GF-D8 (cell line): ENCODE measurements around the gene ITGB3.
"Not testable (repeated sequence)": the region's sequence is repeated elsewhere in the genome, so short reads cannot be mapped to it uniquely, and the experiment has no call there.

ENCODE experiments used
- DNase-seq: peaks from one replicate; lab custom pipeline; 2025; lab: John Stamatoyannopoulos, UW

Gene ITGB3

DNA sequence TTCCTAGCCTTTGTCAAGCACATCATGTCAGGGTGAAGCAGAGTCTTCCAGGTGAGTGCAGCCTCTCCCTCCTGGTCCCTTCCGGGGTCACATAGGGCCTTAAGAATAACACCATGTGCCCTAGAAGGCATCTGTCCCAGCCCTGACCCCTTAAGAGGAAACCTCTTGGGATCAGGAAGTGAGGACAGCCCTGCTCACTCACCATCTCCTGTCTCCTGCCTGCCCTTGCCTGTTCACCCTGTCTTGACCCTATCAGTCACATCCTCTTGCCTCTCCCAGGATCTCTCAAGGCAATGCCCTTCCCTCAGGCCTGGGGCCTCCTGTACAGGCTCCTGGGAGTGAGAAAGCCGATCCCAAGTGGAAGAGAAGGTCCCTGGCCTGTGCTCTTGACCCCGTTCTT lies 30.6 kb upstream of the ITGB3 start:
- DNase-seq, result no peak

GRCh38 chr17:47223460-47223859 lies 30.2 kb upstream of the ITGB3 start:
- DNase-seq, result no peak

DNA sequence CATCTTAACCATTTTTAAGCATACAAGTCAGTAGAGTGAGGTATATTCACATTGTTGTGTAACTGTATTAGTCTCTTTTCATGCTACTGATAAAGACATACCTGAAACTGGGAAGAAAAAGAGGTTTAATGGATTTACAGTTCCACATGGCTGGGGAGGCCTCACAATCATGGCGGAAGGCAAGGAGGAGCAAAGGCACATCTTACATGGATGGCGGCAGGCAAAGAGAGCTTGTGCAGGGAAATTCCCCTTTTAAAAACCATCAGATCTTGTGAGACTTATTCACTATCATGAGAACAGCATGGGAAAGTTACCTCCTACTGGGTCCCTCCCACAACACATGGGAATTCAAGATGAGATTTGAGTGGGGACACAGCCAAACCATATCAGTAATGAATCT lies 29.6 kb upstream of the ITGB3 start:
- not testable (repeated sequence) for DNase-seq

- no peak for DNase-seq
Measured at GRCh38 chr17:47224966-47225365, 28.7 kb upstream of the ITGB3 start.

DNA sequence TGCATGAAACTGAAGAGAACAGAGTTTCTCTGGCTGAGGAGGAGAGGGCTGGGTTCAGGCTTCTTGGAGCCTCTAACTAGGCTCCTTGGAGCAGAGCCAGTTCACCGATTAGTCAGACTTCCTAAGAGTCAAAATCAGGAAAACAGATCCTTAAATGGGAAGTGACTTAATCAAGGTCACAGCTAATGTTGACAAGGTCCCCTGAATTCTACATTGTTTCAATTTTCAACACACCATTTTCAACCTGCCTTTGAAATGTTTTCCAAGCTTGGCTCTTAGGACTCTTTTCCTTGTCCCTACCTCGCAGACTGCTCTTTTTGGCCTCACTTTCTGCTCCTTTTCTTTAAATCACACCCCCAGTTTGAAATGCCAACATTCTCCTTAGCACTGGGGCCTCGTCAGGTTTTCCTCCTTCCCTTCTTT lies 28.2 kb upstream of the ITGB3 start:
- DNase-seq, result no peak

- DNase-seq, result no peak
Measured at GRCh38 chr17:47225911-47226688, 27.5 kb upstream of the ITGB3 start.

GRCh38 chr17:47227862-47228261 lies 25.8 kb upstream of the ITGB3 start:
- DNase-seq, result no peak

DNA sequence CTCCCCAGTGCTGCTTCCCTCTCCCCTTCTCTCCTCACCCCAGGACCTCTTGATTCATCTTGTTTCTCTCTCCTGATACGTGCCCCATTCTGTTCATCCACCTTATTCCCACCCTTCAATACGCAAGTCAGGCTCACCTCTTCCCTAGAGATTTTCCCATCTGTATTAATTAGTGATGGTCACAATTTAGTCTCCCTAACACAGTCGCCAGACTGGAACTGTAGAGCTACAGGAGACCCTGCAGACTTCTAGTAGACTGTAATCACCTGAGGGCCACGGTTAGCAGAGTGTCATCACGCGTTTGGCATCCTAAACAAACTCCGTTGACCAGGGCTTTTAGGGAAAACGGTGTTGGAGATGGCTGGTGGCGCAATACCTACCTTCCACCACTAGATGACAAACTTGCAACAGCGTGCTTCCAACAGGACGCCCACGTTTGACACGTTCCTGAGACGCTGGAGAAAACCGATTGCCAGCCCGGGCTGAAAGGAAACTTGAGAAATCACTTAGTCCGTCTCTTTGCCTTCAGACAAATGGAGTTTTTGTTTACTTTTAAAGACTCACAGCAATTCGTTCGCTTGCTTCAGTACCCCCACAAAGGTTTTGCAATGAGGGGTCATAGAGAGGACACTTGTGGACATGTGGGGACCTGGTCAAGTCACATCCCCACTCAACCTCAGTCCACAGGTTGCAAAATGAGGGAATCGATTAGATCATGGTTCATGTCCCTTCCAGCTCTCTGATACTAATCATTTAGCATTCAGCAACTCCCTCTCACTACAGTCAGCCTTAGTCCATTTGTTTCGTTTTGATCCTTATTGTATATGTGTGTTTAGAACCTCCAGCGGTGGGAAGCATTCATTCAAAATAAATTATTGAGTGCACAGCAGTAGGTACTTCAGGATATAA lies 23.8 kb upstream of the ITGB3 start:
- DNase-seq, result peak; percentile 52

DNA sequence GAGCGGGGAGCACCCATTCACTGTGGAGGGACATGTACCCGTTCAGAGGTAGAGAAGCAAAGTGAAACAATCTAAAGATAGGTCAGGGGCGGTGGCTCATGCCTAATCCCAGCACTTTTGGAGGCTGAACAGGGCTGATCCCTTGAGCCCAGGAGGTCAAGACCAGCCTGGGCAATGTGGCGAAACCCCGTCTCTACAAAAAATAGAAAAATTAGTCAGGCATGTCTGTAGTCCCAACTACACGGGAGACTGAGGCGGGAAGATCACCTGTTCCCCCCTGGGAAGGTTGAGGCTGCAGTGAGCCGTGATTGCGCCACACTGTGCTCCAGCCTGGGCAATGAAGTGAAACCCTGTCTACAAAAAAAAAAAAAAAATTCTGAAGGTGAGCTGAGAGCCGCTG lies 22.8 kb upstream of the ITGB3 start:
- DNase-seq, result no peak

DNA sequence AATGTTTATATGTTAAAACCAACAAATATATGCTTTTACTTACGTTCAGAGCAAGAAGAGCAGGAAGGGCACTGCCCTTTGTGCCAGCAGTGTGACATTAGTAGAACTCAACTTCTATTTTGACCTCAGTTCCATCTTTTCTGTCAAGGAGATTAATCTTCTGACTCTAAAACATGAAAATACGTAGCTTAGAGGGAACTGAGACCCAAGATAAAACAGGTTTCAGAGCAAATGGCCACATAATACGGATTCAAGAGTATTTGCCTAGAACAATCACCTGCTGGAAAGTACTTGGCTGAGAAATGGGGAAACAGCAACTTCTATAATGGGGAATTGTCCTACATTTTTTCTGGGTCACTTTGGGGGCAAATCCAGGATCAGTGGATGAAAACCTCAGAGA lies 22.3 kb upstream of the ITGB3 start:
- no peak for DNase-seq

GRCh38 chr17:47231866-47232265 lies 21.8 kb upstream of the ITGB3 start:
- DNase-seq, result no peak

GRCh38 chr17:47232465-47232864 lies 21.2 kb upstream of the ITGB3 start:
- DNase-seq, result no peak

GRCh38 chr17:47235506-47235905 lies 18.1 kb upstream of the ITGB3 start:
- no peak for DNase-seq

DNA sequence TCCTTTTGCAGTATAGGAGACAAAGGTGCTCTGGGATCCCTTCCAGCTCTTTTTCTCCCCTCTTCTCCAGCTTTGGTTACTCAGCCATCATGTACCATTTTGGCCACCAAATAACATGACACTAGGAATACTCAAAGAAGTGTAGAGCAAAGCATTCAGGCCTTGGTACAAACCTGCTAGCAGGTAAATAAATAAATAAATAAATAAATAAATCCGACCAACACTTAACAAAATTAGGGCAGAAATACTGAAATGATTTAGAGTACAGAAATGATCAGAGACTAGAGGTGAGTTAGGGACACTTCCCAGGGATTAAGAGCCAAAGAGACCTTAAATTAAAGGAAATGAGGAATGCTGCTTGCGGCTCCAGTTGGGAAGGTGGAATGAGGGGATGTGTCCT lies 17.7 kb upstream of the ITGB3 start:
- DNase-seq, result no peak

- no peak for DNase-seq
Measured at GRCh38 chr17:47237841-47238240, 15.8 kb upstream of the ITGB3 start.

DNA sequence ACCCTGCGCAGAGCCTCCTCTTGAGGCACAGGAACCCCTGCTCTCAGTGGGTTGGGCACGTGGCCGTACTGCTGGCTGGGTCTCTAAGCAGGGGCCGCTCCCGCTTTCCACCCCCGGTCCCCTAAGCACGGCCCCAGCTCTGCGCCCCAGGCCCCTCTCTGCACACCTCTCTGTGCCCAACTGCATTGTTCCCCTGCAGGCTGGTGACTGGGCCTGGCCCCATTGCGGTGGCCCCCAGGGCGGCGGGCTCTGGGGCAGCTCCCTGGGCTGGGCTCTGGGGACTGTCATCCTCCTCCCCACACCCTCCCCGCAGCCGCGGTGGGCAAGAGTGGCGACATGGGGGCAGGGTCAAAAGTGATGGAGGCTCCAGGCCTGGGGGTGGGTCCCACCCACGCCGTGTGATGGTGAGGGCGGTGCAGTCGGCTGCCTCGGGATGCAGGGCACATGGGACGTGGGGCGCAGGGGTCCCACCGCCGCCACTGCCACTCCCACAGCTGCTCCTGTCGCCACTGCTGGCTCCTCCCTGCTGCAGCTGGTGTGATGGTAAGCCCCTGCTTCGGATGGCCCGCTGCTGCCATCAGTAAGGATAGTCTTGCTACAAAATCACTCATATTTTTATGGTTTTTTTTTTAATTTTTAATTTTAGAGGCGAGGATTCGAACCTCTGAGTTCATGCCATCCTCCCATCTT lies 15.2 kb upstream of the ITGB3 start:
- DNase-seq, result no peak

- DNase-seq, result no peak
Measured at GRCh38 chr17:47239619-47239966, 14.0 kb upstream of the ITGB3 start.

GRCh38 chr17:47239967-47240651 lies 13.5 kb upstream of the ITGB3 start:
- DNase-seq, result peak; percentile 87

GRCh38 chr17:47240806-47241205 lies 12.8 kb upstream of the ITGB3 start:
- DNase-seq, result no peak

GRCh38 chr17:47242648-47243047 lies 11.0 kb upstream of the ITGB3 start:
- no peak for DNase-seq

DNA sequence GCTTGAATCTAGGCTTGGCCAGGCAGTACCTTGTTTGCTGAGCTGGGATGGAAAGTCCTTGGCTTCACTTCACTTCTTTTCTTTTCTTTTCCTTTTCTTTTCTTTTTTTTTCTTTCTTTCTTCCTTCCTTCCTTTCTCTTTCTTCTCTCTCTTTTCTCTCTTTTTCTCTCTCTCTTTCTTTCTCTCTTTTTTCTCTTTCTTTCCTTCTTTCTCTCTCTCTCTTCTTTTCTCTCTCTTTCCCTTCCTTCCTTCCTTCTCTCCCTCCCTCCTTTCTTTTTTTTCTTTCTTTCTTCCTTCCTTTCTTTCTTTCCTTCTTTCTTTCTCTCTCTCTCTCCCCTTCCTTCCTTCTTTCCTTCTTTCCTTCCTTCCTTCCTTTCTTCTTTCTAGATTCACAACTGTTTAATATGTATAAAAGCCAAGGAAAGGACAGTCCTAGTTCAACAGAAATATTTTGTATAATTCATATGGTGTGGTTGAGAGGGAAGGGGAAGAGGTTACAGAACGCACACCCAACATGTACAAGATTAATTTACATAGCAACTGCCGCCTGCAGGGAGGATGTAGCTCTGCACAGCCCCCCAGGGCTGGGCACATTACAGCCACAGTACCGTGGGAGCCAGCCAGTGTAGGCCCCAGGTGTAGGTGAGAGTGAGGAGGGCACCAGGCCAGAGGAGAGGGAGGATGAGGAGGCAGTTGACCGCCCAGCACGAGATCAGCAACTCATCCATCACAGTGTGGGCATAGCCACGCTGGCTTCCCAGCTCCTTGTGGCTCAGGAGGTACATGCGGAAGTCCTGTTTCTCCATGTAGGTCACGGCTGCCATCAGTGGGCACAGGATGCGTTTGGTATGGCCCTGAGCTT lies 9.7 kb upstream of the ITGB3 start:
- DNase-seq, result no peak
